ENCODE data around the gene ZNF816.

GRCh38 chr19:52991484-52991883, 28.8 kb upstream of the ZNF816 start:
- TF ChIP-seq CTCF (IDR thresholded peaks at IDR 0.05): no peak
- no peak for TF ChIP-seq EP300 (IDR thresholded peaks at IDR 0.05)

Measured in ovary (tissue), 3 donors.